Lower leg skin (tissue), 4 donors: ENCODE measurements around the gene ZNF239. TPM values are rescaled to one million over a fixed set of nuclear protein-coding genes. Genes with fewer than 3 reads are reported as not detected.
"Not testable (repeated sequence)": the region's sequence is repeated elsewhere in the genome, so short reads cannot be mapped to it uniquely, and the experiment has no call there.

Experiments
- DNase-seq, 2 donors: peaks; one replicate each; pipeline ENCODE4 v3.0.0-alpha.2; 2019; ENCODE audit warnings: low spot score in 2 of 2
- H3K4me3 ChIP-seq: fragments of 200-600 bp; sonication (generic); 2 replicates; pipeline ENCODE4 v1.5.1; 2017; ENCODE audit warnings: mild to moderate bottlenecking, low read depth; ENCODE audit not compliant: poor library complexity, severe bottlenecking
- POLR2A ChIP-seq, 2 donors: fragments of 450-650 bp; IDR thresholded peaks; one replicate each; pipeline ENCODE4 v1.6.1; 2016 to 2017; ENCODE audit warnings: antibody characterized with exemption in 2 of 2, mild to moderate bottlenecking in 1 of 2, moderate library complexity in 1 of 2
- WGBS, 2 donors: methylation state at CpG; one replicate each; pipeline ENCODE4 v1.1.5; 2018; 5-methylcytosine and 5-hydroxymethylcytosine counted together
- intact Hi-C: fragments of 100-400 bp; cut with DNase I; formaldehyde crosslinking; loops from one replicate; pipeline ENCODE4 v1.15.0; 2023; ENCODE audit warnings: low total_unique reads
- total RNA-seq, 4 donors: library from RNA; depleted of rRNA; stranded (reverse); fragments of >200 nt; gene quantifications; one replicate each; pipeline ENCODE4 v1.1.0, GENCODE V29; 2016
- TF ChIP-seq, protein P1 (sequence below), 3 donors: fragments of 450-650 bp; IDR thresholded peaks; one replicate each; pipeline ENCODE4 v1.5.1; 2016; ENCODE audit warnings: antibody characterized with exemption in 3 of 3, mild to moderate bottlenecking in 3 of 3, moderate library complexity in 2 of 3

The ZNF239 gene
- total RNA-seq, 4 donors from 2014 or later = 0.23 to 1.1 (median 0.72) TPM

DNA sequence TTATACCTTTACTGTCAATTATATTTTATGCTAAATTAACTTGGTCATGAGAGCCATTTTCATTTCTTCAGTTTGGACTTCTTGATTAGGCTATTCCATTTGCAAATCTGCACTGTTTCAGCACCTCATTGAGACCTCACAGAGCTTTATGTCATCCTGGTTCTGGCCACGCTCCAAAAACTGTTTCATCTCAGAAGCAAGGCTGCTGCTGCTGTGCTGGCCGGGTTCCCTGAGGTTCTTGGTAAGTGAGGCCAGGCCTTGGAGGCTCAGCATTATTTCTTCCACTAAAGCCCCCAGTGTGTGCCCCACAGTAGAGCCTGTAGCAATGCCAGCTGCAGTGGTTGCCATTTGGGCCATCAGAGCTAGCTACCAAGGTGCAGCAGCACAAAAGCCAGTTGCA, 24.0 kb upstream of the ZNF239 start:
- TF ChIP-seq POLR2A (IDR thresholded peaks at IDR 0.05) = no peak
- TF ChIP-seq, protein P1, sequence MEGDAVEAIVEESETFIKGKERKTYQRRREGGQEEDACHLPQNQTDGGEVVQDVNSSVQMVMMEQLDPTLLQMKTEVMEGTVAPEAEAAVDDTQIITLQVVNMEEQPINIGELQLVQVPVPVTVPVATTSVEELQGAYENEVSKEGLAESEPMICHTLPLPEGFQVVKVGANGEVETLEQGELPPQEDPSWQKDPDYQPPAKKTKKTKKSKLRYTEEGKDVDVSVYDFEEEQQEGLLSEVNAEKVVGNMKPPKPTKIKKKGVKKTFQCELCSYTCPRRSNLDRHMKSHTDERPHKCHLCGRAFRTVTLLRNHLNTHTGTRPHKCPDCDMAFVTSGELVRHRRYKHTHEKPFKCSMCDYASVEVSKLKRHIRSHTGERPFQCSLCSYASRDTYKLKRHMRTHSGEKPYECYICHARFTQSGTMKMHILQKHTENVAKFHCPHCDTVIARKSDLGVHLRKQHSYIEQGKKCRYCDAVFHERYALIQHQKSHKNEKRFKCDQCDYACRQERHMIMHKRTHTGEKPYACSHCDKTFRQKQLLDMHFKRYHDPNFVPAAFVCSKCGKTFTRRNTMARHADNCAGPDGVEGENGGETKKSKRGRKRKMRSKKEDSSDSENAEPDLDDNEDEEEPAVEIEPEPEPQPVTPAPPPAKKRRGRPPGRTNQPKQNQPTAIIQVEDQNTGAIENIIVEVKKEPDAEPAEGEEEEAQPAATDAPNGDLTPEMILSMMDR (IDR thresholded peaks at IDR 0.05) = no peak
- no peak for DNase-seq
- 47 to 66% methylated on average over 2 of the region's 2 CpGs for WGBS, 2 donors
- intact Hi-C loops = no loop called here
- no peak overlapping the region for H3K4me3 ChIP-seq

DNA sequence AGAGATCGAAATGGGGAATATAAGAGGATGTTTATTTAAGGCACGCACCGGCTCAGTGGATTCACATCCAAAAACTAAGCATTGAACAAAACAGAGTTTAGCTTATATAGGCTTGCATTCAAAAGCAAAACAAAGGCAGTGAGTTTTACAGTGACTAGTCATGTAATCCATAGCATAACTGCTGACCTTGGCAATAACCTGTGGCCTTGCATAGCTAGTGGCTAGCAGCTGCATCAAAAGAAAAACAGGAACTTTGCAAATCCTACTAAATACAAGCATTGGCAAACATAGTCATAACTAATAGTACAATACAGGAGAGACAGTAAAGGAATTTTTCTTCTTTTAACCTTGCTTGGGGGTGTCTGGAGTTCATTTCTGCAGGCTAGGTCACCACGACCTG, 22.1 kb upstream of the ZNF239 start:
- intact Hi-C loops = no loop called here
- TF ChIP-seq, protein P1 (IDR thresholded peaks at IDR 0.05) = no peak
- TF ChIP-seq POLR2A (IDR thresholded peaks at IDR 0.05) = no peak
- no peak for DNase-seq
- WGBS, 2 donors = 82 to 95% methylated on average over 4 of the region's 4 CpGs
- H3K4me3 ChIP-seq = no peak overlapping the region

DNA sequence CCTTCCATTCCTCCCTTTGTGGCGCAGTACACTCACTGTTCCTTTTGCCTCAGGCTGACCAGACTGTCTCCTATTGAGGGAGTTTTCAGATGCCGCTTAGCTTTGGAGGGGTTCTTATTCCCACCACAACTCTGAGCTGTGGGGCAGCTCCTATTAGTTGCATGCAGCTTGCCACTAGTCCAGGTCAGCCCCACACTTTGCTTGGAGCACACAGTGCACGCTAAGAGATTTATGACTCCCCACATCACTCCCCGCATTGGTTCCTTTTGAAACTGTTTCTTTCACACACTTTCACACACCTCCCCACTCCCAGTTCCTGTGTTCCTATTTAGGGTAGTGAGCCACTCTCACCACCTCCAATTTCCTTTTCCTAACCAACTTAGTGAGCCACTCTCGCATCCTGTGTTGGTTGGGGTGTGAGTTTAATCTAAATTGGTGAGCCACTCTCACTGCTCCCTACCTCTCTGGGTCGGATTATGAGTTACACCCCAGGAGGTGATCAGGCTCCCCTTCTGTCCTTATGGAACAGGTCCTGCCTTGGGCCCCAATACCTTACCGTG, 21.4 kb upstream of the ZNF239 start:
- intact Hi-C loops = no loop called here
- 57 to 59% methylated on average over 6 to 7 of the region's 7 CpGs for WGBS, 2 donors
- H3K4me3 ChIP-seq = no peak overlapping the region
- TF ChIP-seq POLR2A (IDR thresholded peaks at IDR 0.05) = no peak
- TF ChIP-seq, protein P1 (IDR thresholded peaks at IDR 0.05) = no peak
- DNase-seq = no peak

DNA sequence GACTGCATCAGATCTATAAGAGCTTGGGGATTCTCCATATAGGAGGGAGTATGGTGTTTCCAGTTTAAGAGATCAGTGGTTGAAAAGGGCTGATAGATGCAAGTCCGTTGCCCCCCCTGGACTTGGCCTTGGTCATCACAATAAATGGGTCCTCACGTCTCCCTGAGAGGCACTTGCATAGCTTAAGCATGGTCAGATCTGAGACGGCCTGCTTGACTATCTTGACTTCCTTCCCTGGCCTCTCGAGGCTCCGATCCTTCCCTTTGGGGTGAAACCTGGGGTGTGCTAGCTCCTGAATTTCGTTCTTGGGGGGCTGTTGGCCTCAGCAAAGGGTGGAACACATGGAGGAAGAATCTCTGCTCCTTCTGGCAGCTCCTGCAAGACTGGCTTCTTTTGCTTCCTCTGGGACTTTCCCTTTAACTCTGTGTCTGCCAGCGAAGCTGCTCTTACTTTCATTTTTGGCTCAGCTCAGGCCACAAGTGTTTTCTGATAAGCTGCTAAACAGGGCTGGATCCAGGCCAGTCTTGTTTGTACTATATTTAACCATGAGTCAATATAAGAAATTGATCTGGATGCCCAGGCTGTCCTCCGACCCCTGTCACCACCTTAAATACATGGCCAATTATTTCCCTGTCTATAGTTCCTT, 20.7 kb upstream of the ZNF239 start:
- intact Hi-C loops = no loop called here
- H3K4me3 ChIP-seq = no peak overlapping the region
- TF ChIP-seq, protein P1 (IDR thresholded peaks at IDR 0.05) = no peak
- TF ChIP-seq POLR2A (IDR thresholded peaks at IDR 0.05) = no peak
- no peak for DNase-seq
- WGBS, 2 donors = 8 to 19% methylated on average over 8 of the region's 8 CpGs

DNA sequence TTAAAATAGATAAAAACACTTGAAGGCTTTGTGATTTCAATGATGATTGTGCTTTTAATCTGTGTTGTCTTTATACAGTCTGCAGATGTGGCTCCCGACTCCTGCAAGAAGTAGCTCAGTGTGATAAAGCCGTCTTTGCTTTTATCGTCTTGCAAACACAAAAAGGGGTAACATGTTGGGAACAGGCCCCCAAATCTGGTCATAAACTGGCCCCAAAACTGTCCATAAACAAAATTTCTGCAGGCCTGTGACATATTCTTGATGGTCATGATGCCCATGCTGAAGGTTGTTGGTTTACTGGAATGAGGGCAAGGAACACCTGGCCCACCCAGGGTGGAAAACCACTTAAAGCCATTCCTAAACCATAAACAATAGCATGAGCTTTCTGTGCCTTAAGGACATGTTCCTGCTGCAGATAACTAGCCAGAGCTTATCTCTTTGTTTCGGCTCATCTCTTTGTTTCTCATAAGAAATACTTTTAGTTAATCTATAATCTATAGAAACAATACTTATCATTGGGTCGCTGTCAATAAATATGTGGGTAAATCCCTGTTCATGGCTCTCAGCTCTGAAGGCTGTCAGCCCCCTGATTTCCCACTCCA, 17.0 kb upstream of the ZNF239 start:
- no peak for TF ChIP-seq POLR2A (IDR thresholded peaks at IDR 0.05)
- TF ChIP-seq, protein P1 (IDR thresholded peaks at IDR 0.05) = no peak
- 88% methylated on average over 5 of the region's 5 CpGs for WGBS, 2 donors

DNA sequence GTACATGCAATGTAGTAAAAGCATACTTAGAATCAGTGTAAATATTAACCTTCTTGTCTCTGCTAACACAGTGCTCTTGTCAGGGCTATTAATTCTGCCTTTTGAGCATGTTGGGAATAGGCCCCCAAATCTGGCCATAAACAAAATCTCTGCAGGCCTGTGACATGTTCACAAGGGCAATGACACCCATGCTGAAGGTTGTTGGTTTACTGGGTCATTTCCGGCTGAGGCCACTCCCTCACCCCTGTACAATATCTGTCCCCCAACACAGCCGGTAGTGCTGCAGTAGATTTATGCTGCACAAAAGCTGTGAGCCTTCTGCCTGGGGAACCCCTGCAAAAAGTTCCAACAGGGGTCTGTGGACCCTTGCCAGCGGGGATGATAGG, 12.3 kb upstream of the ZNF239 start:
- DNase-seq, H3K4me3 ChIP-seq, intact Hi-C loops: not testable (repeated sequence)
- 77 to 81% methylated on average over 3 of the region's 3 CpGs for WGBS, 2 donors

More for the DNA sequence above, 17.0 kb upstream of the ZNF239 start:
- H3K4me3 ChIP-seq = no peak overlapping the region
- intact Hi-C loops = no loop called here
- no peak for DNase-seq
